Measurements from ENCODE around the gene UBA6. TPM values are rescaled to one million over a fixed set of nuclear protein-coding genes. Genes with fewer than 3 reads are reported as not detected.

Gene UBA6
- total and polyA plus RNA-seq, 2 of the 4 experiments (the other 2 are of a cell fraction) = 29.2 to 268 TPM

DNA sequence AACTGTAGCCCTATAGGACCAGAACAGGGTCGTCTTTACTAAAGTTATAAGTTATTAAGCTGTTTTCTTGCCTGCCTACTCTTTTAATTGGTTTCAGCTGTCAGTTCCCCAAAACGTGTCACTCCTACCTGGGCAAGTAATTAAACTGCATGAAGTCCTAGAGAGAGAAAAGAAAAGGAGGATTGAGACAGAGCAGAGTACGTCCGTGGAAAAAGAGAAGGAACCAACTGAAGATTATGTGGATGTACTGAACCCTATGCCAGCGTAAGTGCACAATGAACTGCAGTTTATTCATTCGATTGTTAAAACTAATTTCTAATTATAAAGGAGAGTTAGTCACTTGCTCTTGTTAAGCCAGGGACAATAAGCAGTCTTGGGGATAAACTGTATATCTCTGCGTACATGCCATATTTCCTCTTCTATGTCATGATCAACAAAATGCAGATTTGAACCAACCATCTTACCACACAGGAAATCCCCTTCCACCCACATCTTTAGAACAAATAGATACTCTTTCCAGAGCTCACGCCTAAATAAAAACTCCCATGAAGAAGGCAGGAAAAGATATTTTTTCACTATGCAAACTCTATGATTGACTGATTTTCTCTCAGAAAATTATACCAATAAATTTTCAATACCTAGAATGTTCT, 119.6 kb downstream of the UBA6 start:
- H3K9me3 ChIP-seq (ENCODE audit: control insufficient read depth, insufficient read depth, low read length) = no peaks in the 10 kb centered on the region
- DNase-seq (no peak), ATAC-seq (ENCODE audit: low read depth) (no peak)
- no peak overlapping the region for H2BK20ac ChIP-seq (ENCODE audit: low read depth, low read length)
- H3K18ac ChIP-seq (ENCODE audit: low read depth, low read length) = no peak overlapping the region
- no peak overlapping the region for H3K14ac ChIP-seq (replicated peaks; ENCODE audit: low read depth, low read length)
- no peak overlapping the region for H3K27ac ChIP-seq (ENCODE audit: insufficient read depth, low read length)
- CTCF ChIA-PET = no interaction called here
- no peak overlapping the region for H2AK5ac ChIP-seq (ENCODE audit: low read depth, low read length)
- no peak overlapping the region for H3K9ac ChIP-seq (ENCODE audit: low read depth, low read length)
- POLR2A ChIA-PET (ENCODE audit: unreplicated experiment) = no interaction called here
- no peaks in the 10 kb centered on the region for H3K9me1 ChIP-seq (ENCODE audit: insufficient read depth, low read length)
- H4K8ac ChIP-seq (ENCODE audit: low read depth in 2 of 2, low read length in 2 of 2) = no peak overlapping the region
- no peak overlapping the region for H3K4me3 ChIP-seq (ENCODE audit: insufficient read depth, low read depth, low read length)
- H4K5ac ChIP-seq (ENCODE audit: low read depth, low read length) = no peak overlapping the region
- H3K79me1 ChIP-seq (ENCODE audit: low read depth in 1 of 2, low read length in 2 of 2) = no peaks in the 10 kb centered on the region
- no peak overlapping the region for H2AFZ ChIP-seq (replicated peaks; ENCODE audit: low read length, poor library complexity)
- no TSS peak for BruUV-seq (replicated peaks)
- 100% methylated on average over 2 of the region's 8 CpGs; no CpG with 5 or more reads in 1 of the 2 experiments for WGBS, 2 experiments (ENCODE audit: extremely low coverage in 2 of 2, insufficient read length in 1 of 2)
- H3K27me3 ChIP-seq (ENCODE audit: control insufficient read depth, insufficient read depth, low read length) = peaks cover 2% of the 10 kb centered on the region; the same call in 1 of the 2 replicates
- H3K4ac ChIP-seq (ENCODE audit: low read depth, low read length) = no peak overlapping the region
- no peak overlapping the region for H2AK9ac ChIP-seq (replicated peaks; ENCODE audit: low read depth, low read length, poor library complexity)
- in situ Hi-C loops (cut with MboI; ENCODE audit: low sequenced_read_pairs) = no loop called here
- no peaks in the 10 kb centered on the region for H3K4me1 ChIP-seq (ENCODE audit: control insufficient read depth, insufficient read depth, low read length)
- no peak overlapping the region for H3K56ac ChIP-seq (ENCODE audit: extremely low read depth, insufficient read depth, low read length)
- no peak overlapping the region for H2BK15ac ChIP-seq (ENCODE audit: low read depth, low read length)
- H2BK5ac ChIP-seq (ENCODE audit: low read depth, low read length, poor library complexity, severe bottlenecking) = no peak overlapping the region
- no peak overlapping the region for H3K23ac ChIP-seq (ENCODE audit: low read depth, low read length)
- dilution Hi-C loops (cut with HindIII; ENCODE audit: low sequenced_read_pairs, unreplicated experiment) = no loop called here
- H2BK120ac ChIP-seq (ENCODE audit: low read depth, low read length) = no peak overlapping the region
- H3K36me3 ChIP-seq (ENCODE audit: control insufficient read depth, insufficient read depth, low read length) = no peaks in the 10 kb centered on the region
- H4K91ac ChIP-seq (ENCODE audit: insufficient read depth, low read depth, low read length) = no peak overlapping the region
- TF ChIP-seq RCOR1 (IDR thresholded peaks at IDR 0.05; ENCODE audit: insufficient replicate concordance, low read length) (no peak), CTCF (conservative IDR thresholded peaks at IDR 0.05; ENCODE audit: low read depth, low read length) (no peak), POLR2A (IDR thresholded peaks at IDR 0.05; ENCODE audit: low read depth, low read length) (no peak), USF2 (IDR thresholded peaks at IDR 0.05; ENCODE audit: low read depth, low read length) (no peak), MAFK (IDR thresholded peaks at IDR 0.05; ENCODE audit: low read depth, low read length) (no peak), RFX5 (IDR thresholded peaks at IDR 0.05; ENCODE audit: low read depth, low read length) (no peak), MXI1 (IDR thresholded peaks at IDR 0.05; ENCODE audit: borderline replicate concordance, low read depth, low read length) (no peak), RAD21 (IDR thresholded peaks at IDR 0.05; ENCODE audit: low read length) (no peak), MAZ (IDR thresholded peaks at IDR 0.05; ENCODE audit: borderline replicate concordance, low read depth, low read length) (no peak), CHD1 (IDR thresholded peaks at IDR 0.05; ENCODE audit: low read depth, low read length) (no peak), BHLHE40 (IDR thresholded peaks at IDR 0.05; ENCODE audit: low read depth, low read length) (no peak), ELK1 (IDR thresholded peaks at IDR 0.05; ENCODE audit: borderline replicate concordance, low read depth, low read length) (no peak), CEBPB (IDR thresholded peaks at IDR 0.05; ENCODE audit: low read depth, low read length) (no peak), SMC3 (IDR thresholded peaks at IDR 0.05; ENCODE audit: low read depth, low read length) (no peak), NFE2L2 (IDR thresholded peaks at IDR 0.05; ENCODE audit: low read depth, low read length) (no peak), FOS (IDR thresholded peaks at IDR 0.05; ENCODE audit: low read depth, low read length) (no peak)
- intact Hi-C loops (cut with micrococcal nuclease) = no loop called here
- H4K20me1 ChIP-seq (ENCODE audit: insufficient read depth, low read length) = no peaks in the 10 kb centered on the region
- H3K4me2 ChIP-seq (ENCODE audit: low read depth, low read length) = no peak overlapping the region
